Prostate gland (tissue), 2 donors: ENCODE measurements around the gene GSE1. TPM values are rescaled to one million over a fixed set of nuclear protein-coding genes. Genes with fewer than 3 reads are reported as not detected.

Experiments
- DNase-seq: peaks from one replicate; pipeline ENCODE4 v3.0.0-alpha.2; 2019; ENCODE audit warnings: low spot score
- H3K27ac ChIP-seq, 2 donors: fragments of 200-600 bp; sonication (generic); 2 replicates each; pipeline ENCODE4 v1.5.1; 2017 to 2019
- H3K27me3 ChIP-seq: fragments of 200-600 bp; sonication (generic); replicated peaks from 2 replicates; pipeline ENCODE4 v1.5.1; 2019; ENCODE audit not compliant: insufficient read depth
- H3K36me3 ChIP-seq, 2 donors: fragments of 200-600 bp; sonication (generic); 1 replicate in 1 of 2; 2 replicates in 1 of 2; pipeline versions ENCODE4 v1.5.1 to v1.8.1; 2017 to 2019
- H3K4me1 ChIP-seq: fragments of 200-600 bp; sonication (generic); replicated peaks from 2 replicates; pipeline ENCODE4 v1.5.1; 2019
- H3K4me3 ChIP-seq, 2 donors: fragments of 200-600 bp; sonication (generic); 2 replicates each; pipeline ENCODE4 v1.5.1; 2017 to 2019
- H3K9me3 ChIP-seq: fragments of 200-600 bp; sonication (generic); 2 replicates; pipeline ENCODE4 v1.5.1; 2017
- CTCF ChIP-seq, 4 experiments: fragments of 200-600 bp in 2 of 4; fragments of 450-650 bp in 2 of 4; sonication (generic) in 2 of 4; IDR thresholded peaks; 1 replicate in 3 of 4; 2 replicates in 1 of 4; pipeline ENCODE4 v1.5.1; 2016 to 2019; ENCODE audit warnings: antibody characterized with exemption in 4 of 4, mild to moderate bottlenecking in 2 of 4, moderate library complexity in 2 of 4
- POLR2A ChIP-seq: fragments of 450-650 bp; IDR thresholded peaks from one replicate; pipeline ENCODE4 v1.6.1; 2016; ENCODE audit warnings: antibody characterized with exemption, mild to moderate bottlenecking
- POLR2AphosphoS5 ChIP-seq: sonication (generic); formaldehyde crosslinking; IDR thresholded peaks from one replicate; pipeline ENCODE4 v1.6.1; 2017; ENCODE audit warnings: antibody characterized with exemption
- WGBS: methylation state at CpG from one replicate; pipeline ENCODE4 v1.1.5; 2018; 5-methylcytosine and 5-hydroxymethylcytosine counted together
- intact Hi-C: fragments of 100-400 bp; cut with DNase I; formaldehyde crosslinking; loops from one replicate; pipeline ENCODE4 v1.14.2; 2022
- total RNA-seq, 2 donors: library from RNA; depleted of rRNA; stranded (reverse); fragments of >200 nt; gene quantifications; one replicate each; pipeline ENCODE4 v1.1.0, GENCODE V29; 2016

GSE1 gene
- total RNA-seq, 2 donors from 2014 or later = 41.4 to 146 TPM

- no peak for DNase-seq
- Histone ChIP-seq H3K4me1 (no peaks in the 10 kb centered on the region), H3K4me3 (no peak overlapping the region), H3K27me3 (no peaks in the 10 kb centered on the region), H3K27ac (no peak overlapping the region), H3K36me3 (no peaks in the 10 kb centered on the region), H3K9me3 (no peaks in the 10 kb centered on the region)
- TF ChIP-seq CTCF (IDR thresholded peaks at IDR 0.05) (no peak), POLR2AphosphoS5 (no peak), POLR2A (no peak)
- WGBS = 42% methylated on average over 25 of the region's 31 CpGs
- intact Hi-C loops = no loop called here
Measured at GRCh38 chr16:85586380-85587104, 26.6 kb upstream of the GSE1 start.

- no peak overlapping the region for H3K4me3 ChIP-seq
- intact Hi-C loops = no loop called here
- H3K36me3 ChIP-seq = no peaks in the 10 kb centered on the region
- H3K27ac ChIP-seq = no peak overlapping the region
- no peaks in the 10 kb centered on the region for H3K4me1 ChIP-seq
- no peaks in the 10 kb centered on the region for H3K9me3 ChIP-seq
- H3K27me3 ChIP-seq = no peaks in the 10 kb centered on the region
- WGBS = 93% methylated on average over 26 of the region's 26 CpGs
- no peak for DNase-seq
- TF ChIP-seq POLR2AphosphoS5 = no peak
Measured at GRCh38 chr16:85587762-85588556, 25.2 kb upstream of the GSE1 start.

GRCh38 chr16:85588562-85589503 lies 24.3 kb upstream of the GSE1 start:
- WGBS = 80% methylated on average over 27 of the region's 27 CpGs
- Histone ChIP-seq H3K9me3 (no peaks in the 10 kb centered on the region), H3K4me1 (no peaks in the 10 kb centered on the region), H3K4me3 (no peak overlapping the region), H3K36me3 (no peaks in the 10 kb centered on the region), H3K27me3 (no peaks in the 10 kb centered on the region), H3K27ac (no peak overlapping the region)
- DNase-seq = no peak
- TF ChIP-seq CTCF (IDR thresholded peaks at IDR 0.05) = no peak
- TF ChIP-seq POLR2A = no peak
- TF ChIP-seq POLR2AphosphoS5 = no peak
- intact Hi-C loops = no loop called here

GRCh38 chr16:85589688-85590505 lies 23.2 kb upstream of the GSE1 start:
- WGBS = 94% methylated on average over 20 of the region's 20 CpGs
- H3K4me1 ChIP-seq = no peaks in the 10 kb centered on the region
- no peak overlapping the region for H3K27ac ChIP-seq
- TF ChIP-seq POLR2AphosphoS5 = no peak
- H3K4me3 ChIP-seq = no peak overlapping the region
- no peaks in the 10 kb centered on the region for H3K27me3 ChIP-seq
- H3K9me3 ChIP-seq = no peaks in the 10 kb centered on the region
- intact Hi-C loops = no loop called here
- H3K36me3 ChIP-seq = no peaks in the 10 kb centered on the region
- no peak for DNase-seq

GRCh38 chr16:85590506-85590832 lies 22.7 kb upstream of the GSE1 start:
- H3K4me3 ChIP-seq = no peak overlapping the region
- intact Hi-C loops = no loop called here
- H3K36me3 ChIP-seq = no peaks in the 10 kb centered on the region
- TF ChIP-seq POLR2AphosphoS5 (no peak), POLR2A (no peak), CTCF (IDR thresholded peaks at IDR 0.05) (no peak)
- H3K27me3 ChIP-seq = no peaks in the 10 kb centered on the region
- no peaks in the 10 kb centered on the region for H3K9me3 ChIP-seq
- WGBS = 95% methylated on average over 12 of the region's 12 CpGs
- H3K27ac ChIP-seq = no peak overlapping the region
- no peak for DNase-seq
- no peaks in the 10 kb centered on the region for H3K4me1 ChIP-seq
